Sigmoid colon (tissue), 4 donors: ENCODE data around the gene LMAN2L.

ENCODE experiments used
- CTCF ChIP-seq, 4 experiments: fragments of 450-650 bp in 3 of 4; fragments of 200-600 bp in 1 of 4; IDR thresholded peaks; one replicate each; pipeline ENCODE4 v1.5.1; 2016 to 2019; ENCODE audit warnings: antibody characterized with exemption in 4 of 4, mild to moderate bottlenecking in 3 of 4, moderate library complexity in 2 of 4
- EP300 ChIP-seq, 4 donors: sonication (generic); formaldehyde crosslinking; IDR thresholded peaks; one replicate each; pipeline ENCODE4 v1.6.1; 2017; ENCODE audit warnings: antibody characterized with exemption in 4 of 4
- POLR2A ChIP-seq, 2 donors: fragments of 450-650 bp; IDR thresholded peaks; one replicate each; pipeline ENCODE4 v1.6.1; 2016; ENCODE audit warnings: antibody characterized with exemption in 2 of 2, mild to moderate bottlenecking in 2 of 2, moderate library complexity in 2 of 2
- POLR2AphosphoS5 ChIP-seq, 4 donors: sonication (generic); formaldehyde crosslinking; IDR thresholded peaks; one replicate each; pipeline ENCODE4 v1.6.1; 2017; ENCODE audit warnings: antibody characterized with exemption in 4 of 4

- TF ChIP-seq CTCF (IDR thresholded peaks at IDR 0.05) (no peak), POLR2AphosphoS5 (IDR thresholded peaks at IDR 0.05) (no peak), POLR2A (IDR thresholded peaks at IDR 0.05) (no peak), EP300 (IDR thresholded peaks at IDR 0.05) (no peak)
Observed at GRCh38 chr2:96737251-96737650, 2.6 kb downstream of the LMAN2L start.
